GM10266 (cell line): ENCODE measurements around the gene CYB5R4.

Source experiments
- DNase-seq: peaks from one replicate; pipeline ENCODE4 v3.0.0; 2012; ENCODE audit errors: extremely low spot score
- CTCF ChIP-seq: IDR thresholded peaks from 2 replicates; pipeline ENCODE4 v1.5.1; 2012; ENCODE audit warnings: mild to moderate bottlenecking, low read depth; ENCODE audit not compliant: control insufficient read depth, insufficient read depth; ENCODE audit errors: missing control alignments

CYB5R4 gene

GRCh38 chr6:84013354-84013753 lies 153.9 kb downstream of the CYB5R4 start:
- no peak for DNase-seq
- no peak for TF ChIP-seq CTCF

GRCh38 chr6:84013931-84014330 lies 154.4 kb downstream of the CYB5R4 start:
- no peak for DNase-seq
- TF ChIP-seq CTCF = no peak

- DNase-seq = no peak
- no peak for TF ChIP-seq CTCF
These were observed 156.5 kb downstream of the CYB5R4 start for GRCh38 chr6:84016029-84016428.
